GM21528 (cell line): ENCODE data around the gene PLB1.

Experiments
- ATAC-seq: cut with Tn5 transposase; IDR thresholded peaks from one replicate; pipeline ENCODE4 v1.9.1; 2021; ENCODE audit warnings: mild to moderate bottlenecking, moderate library complexity; ENCODE audit not compliant: unreplicated experiment, low FRiP score

The PLB1 gene

GRCh38 chr2:28637066-28638047 is 141.5 kb downstream of the PLB1 start:
- ATAC-seq = no peak

DNA sequence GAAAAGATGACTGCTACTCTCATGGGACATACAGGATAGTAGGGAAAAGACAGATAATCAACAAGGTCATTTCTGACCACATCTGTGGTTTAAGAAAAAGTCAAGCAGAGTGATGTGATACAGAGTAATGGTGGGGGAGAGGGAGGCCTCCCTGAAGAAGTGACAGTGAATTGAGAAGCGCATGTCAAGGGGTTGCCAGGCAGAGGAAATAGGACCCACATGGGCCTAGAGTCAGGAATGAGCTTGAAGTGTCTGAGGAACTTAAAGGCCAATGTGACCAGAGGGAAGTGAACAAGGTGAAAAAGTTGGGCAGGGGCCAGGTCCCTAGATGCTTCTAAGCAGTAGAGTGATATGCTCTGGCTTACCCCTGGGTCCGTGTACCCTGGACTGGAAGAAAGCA is 142.2 kb downstream of the PLB1 start:
- no peak for ATAC-seq

GRCh38 chr2:28639092-28639691 is 143.3 kb downstream of the PLB1 start:
- ATAC-seq = no peak

DNA sequence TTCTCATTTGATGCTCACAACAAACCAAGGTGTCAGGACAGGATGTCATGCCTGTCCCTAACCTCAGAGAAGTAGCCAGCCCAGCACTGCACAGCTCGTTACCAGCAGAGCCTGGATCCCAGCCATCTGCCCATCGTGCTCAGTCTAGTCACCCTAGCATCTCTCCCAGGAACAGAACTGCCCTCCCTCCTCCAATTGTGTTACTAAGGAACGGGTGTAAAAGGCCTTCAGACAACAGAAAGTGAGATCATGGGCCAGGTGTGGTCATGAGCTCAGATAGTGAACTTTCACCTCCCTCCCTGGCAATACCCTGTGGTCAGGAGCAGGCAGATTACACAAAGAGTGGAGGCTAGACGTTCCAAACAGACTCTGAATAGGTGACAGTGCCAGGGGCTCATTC is 144.0 kb downstream of the PLB1 start:
- ATAC-seq = no peak

GRCh38 chr2:28640260-28640907 is 144.5 kb downstream of the PLB1 start:
- ATAC-seq = no peak

- no peak for ATAC-seq
Observed at GRCh38 chr2:28640908-28641300, 145.0 kb downstream of the PLB1 start.

DNA sequence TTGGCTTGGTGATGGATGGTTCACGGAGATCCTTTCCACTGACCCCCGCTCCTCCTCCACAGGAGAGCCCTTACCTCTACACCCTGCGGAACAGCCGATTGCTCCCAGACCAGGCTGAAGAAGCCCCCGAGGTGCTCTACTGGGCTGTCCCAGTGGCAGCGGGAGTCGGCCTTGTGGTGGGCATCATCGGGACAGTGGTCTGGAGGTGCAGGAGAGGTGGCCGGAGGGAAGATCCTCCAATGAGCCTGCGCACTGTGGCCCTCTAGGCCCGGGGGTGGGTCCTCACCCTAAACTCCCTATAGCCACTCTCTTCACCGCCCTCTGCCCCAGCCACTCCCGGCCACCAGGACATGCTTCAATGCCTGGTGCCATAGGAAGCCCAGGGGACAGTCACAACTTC is 146.9 kb downstream of the PLB1 start:
- no peak for ATAC-seq

- ATAC-seq = no peak
Observed at GRCh38 chr2:28643327-28643726, 147.5 kb downstream of the PLB1 start.

- ATAC-seq = no peak
Observed at GRCh38 chr2:28643911-28644334, 148.1 kb downstream of the PLB1 start.

DNA sequence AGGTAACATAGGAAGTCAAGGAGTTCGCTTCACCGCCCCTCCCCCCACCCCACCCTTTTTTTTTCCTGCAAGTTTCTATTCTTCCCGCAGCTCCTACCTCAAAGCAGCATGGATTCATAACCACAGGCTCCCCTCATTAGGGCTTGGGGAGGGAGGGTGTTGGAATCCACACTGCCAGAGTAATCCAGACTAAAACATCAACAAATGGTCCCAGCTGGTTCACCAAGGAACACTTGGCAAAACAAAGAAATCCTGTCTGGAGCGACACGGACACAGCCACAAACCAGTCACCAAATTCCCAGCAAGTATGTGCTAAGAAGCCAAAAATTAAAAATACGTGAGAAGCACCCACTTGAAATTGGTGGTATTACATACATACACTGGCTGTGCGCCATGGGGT is 148.9 kb downstream of the PLB1 start:
- ATAC-seq = no peak

- ATAC-seq = no peak
Observed at GRCh38 chr2:28645553-28645952, 149.7 kb downstream of the PLB1 start.

DNA sequence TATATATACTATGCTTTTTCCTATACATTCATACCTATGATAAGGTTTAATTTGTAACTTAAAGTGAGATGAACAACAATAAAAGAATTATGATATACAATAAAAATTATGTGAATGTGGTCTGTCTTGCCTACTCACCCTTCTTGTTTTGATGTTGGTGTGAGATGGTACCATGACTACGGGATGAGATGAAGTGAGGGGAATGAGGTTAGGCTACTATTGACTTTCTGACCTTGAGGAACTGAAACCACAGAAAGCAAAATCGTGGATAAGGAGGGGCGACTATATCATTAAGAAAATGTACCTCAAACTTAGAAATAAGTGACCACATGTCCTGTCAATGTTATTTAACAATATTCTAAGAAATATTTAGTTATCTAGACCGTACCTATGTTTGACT is 151.8 kb downstream of the PLB1 start:
- no peak for ATAC-seq

GRCh38 chr2:28648147-28648546 is 152.3 kb downstream of the PLB1 start:
- no peak for ATAC-seq

DNA sequence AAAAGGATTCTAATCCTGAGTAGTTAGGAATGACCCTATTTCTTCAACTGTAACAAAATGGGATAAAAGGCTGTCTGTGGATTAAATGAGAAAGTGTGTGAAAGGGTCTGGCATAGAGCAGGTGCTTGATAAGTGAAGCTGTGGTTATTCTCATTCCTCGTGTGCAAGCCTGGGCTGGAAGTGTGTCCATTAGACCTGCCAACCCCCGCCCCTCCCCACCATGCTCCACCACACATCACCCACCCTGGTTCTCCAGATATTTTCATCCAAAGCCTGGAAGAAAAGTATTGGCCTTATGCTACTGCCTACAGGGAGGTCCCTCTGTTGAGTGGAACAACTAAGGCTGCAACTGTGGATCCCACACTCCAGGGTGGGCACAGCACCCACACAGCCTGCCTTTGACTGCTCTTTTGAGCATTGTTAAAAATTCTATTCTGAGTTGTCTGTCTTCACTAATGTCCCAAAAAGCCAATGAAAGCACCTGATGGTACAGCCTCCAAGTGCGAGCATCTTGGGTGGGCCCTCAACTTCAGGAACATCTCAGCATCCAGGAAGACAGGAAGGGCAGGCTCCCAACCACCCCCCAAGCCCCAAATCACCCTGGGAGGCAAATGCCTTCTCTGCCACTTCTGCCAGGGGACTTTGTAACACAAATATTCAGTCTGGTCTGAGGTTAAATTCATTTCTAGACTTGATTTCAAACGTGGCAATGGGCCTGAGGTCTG is 153.0 kb downstream of the PLB1 start:
- ATAC-seq = no peak

DNA sequence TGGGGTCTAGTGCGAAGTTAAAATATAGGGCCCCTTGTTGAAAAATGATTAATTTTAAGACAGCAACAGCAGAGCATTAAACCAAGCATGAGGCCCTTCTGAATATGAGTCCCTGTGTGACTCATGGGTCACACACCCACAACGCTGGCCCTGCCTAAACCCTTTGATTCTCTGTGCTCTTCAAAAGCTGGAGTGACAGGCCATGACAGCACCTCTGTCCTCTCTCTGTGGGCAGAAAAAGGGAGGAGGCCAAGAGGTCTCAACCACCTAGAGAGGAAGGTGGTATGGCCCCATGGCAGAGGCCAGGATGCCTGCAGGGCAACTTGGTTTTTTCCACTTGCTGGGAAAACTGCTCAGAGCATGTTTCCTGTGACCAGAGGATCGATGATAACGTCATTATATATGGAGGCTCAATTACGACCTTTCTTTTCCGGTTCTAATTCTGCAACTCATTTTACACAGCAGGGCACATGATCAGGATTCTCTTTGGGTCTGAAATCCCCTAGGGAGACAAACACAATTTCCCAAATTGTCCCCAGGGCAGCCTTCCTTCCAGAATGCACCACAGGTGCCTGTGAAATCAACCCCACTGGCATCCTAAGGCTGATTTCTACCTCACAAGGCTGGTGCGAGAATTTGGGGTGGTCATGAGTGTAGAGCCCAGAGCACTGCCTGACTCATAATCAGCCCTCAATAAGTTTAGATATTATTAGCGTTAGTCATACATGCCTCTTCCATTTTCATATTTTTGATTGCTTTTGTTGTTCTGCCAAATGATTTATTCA is 153.8 kb downstream of the PLB1 start:
- ATAC-seq = no peak

DNA sequence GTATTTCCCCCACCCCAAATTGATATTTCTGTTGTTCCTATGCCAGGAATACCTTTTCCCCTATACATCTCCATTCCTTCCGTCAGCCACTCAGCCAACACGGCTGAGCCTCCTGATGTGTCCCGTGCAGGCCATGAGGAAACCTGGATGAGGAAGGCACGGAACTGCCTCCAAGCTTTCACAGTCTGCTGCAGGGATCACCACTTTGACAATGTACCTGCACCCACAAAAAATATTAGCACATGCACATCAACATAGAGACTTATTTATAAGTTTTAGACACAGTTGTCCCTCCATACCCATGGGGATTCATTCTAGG is 154.4 kb downstream of the PLB1 start:
- ATAC-seq = no peak

DNA sequence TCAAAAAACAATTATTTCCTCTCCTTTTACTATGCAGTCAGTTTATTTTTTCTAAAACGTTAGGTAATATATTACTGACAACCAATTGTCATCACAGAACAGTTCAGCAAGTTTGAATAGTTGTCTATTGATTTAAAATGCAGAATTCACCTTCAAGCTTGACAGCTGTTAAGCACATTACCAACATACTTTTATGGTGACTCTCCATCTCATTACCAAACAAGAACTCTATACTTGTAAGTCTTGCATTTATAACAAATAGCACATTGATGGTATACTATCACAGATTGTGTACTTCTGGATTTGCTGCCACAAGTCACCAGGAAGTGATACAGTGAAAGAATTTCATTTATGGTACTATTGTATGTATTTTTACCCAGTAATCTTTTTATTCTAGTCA is 156.4 kb downstream of the PLB1 start:
- ATAC-seq = no peak

DNA sequence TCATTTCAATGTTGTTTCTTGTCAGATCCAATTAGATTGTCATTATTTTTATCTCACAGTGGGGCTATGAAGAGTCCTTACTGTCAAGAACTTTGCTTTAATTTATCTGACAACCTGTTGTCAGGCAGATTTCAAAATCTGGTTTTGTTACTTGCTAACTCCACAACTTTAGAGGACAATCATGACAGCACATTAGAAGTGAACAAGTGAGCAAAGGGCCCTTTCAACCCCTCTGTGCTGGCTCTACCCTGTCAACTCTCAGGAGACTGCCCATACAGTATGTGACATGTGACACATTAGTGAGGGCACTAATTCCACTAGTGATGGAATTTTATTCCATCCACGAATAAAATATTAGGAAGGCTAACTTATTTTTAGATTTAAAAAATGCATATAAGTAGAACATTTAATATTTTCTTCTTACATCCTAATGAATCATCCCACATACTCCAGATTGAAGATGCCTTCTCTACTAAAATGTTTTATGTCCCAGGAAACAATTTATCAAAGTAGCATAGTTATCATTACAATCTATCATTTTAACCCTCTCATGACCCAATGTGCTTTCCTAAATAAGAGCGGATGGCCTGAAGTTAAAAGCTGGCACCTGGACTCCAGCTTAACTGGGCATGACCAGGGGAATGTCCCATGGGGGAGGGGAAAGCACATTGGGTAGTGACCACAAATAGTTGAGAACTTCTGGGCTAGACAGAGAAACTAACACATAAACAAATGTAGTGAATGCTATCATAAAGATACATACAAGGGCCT is 158.2 kb downstream of the PLB1 start:
- no peak for ATAC-seq

- no peak for ATAC-seq
Observed at GRCh38 chr2:28654663-28655320, 158.9 kb downstream of the PLB1 start.
